Panc1 (cell line): ENCODE data around the gene ISY1. TPM values are rescaled to one million over a fixed set of nuclear protein-coding genes. Genes with fewer than 3 reads are reported as not detected.
A peak's percentile ranks its signal among the peaks of the same experiment; 100 is the strongest.
"Not testable (repeated sequence)": the region's sequence is repeated elsewhere in the genome, so short reads cannot be mapped to it uniquely, and the experiment has no call there.

Source experiments
- ATAC-seq: fragments of 200-7000 bp; cut with Tn5 transposase; 2 replicates; pipeline ENCODE4 v1.9.1; 2020; ENCODE audit warnings: mild to moderate bottlenecking, moderate library complexity
- BruUV-seq: library from RNA; stranded (reverse); fragments of 400-500 nt; replicated peaks from 2 replicates; lab custom pipeline; 2021; lab: Mats Ljungman, UMichigan
- CTCF ChIA-PET: fragments of 300-600 bp; sonication (Branson Sonifier 250); formaldehyde crosslinking; loops from one replicate; lab custom pipeline; 2022; ENCODE audit warnings: antibody characterized with exemption; lab: Charles Lee
- POLR2A ChIA-PET: fragments of 300-600 bp; sonication (Branson Sonifier 250); formaldehyde crosslinking; loops from one replicate; lab custom pipeline; 2022; ENCODE audit warnings: antibody characterized with exemption; lab: Charles Lee
- DNase-seq: peaks from one replicate; pipeline ENCODE4 v3.0.0-alpha.2; 2010; ENCODE audit warnings: low read depth, low spot score
- H3K27ac ChIP-seq: 2 replicates; pipeline ENCODE4 v1.5.1; 2011; ENCODE audit warnings: mild to moderate bottlenecking, low read length, inconsistent platforms
- H3K27me3 ChIP-seq: fragments of 200-500 bp; sonication (Bioruptor generic); 2 replicates; pipeline ENCODE4 v1.6.0; 2014; ENCODE audit warnings: low read length, inconsistent platforms; ENCODE audit not compliant: control insufficient read depth, insufficient read depth
- H3K36me3 ChIP-seq: fragments of 200-500 bp; sonication (Bioruptor generic); 2 replicates; pipeline ENCODE4 v1.5.1; 2014; ENCODE audit warnings: inconsistent platforms, mild to moderate bottlenecking, low read length, moderate library complexity; ENCODE audit not compliant: control insufficient read depth, insufficient read depth
- H3K4me1 ChIP-seq: 2 replicates; pipeline ENCODE4 v1.5.1; 2011; ENCODE audit warnings: inconsistent platforms, mild to moderate bottlenecking, low read length, moderate library complexity; ENCODE audit not compliant: control insufficient read depth, insufficient read depth
- H3K4me3 ChIP-seq, 2 experiments: 2 replicates each; pipeline ENCODE4 v1.5.1; 2011 to 2012; ENCODE audit warnings: low read depth in 2 of 2, low read length in 2 of 2, mild to moderate bottlenecking in 2 of 2, inconsistent platforms in 1 of 2, moderate library complexity in 1 of 2
- H3K9me3 ChIP-seq: fragments of 200-500 bp; sonication (Bioruptor generic); 2 replicates; pipeline ENCODE4 v1.5.1; 2014; ENCODE audit warnings: low read depth, mild to moderate bottlenecking, inconsistent platforms, low read length, moderate library complexity; ENCODE audit not compliant: control insufficient read depth, insufficient read depth
- POLR2AphosphoS5 ChIP-seq: IDR thresholded peaks from 2 replicates; pipeline ENCODE4 v1.6.1; 2012; ENCODE audit warnings: mild to moderate bottlenecking, low read depth, low read length, moderate library complexity
- REST ChIP-seq, 2 experiments: IDR thresholded peaks; 2 replicates each; pipeline ENCODE4 v1.6.1; 2011 to 2012; ENCODE audit warnings: low read depth in 2 of 2, control low read depth in 1 of 2, low read length in 1 of 2, mild to moderate bottlenecking in 1 of 2, moderate library complexity in 1 of 2; ENCODE audit not compliant: insufficient read depth in 1 of 2
- SIN3A ChIP-seq: IDR thresholded peaks from 2 replicates; pipeline ENCODE4 v1.6.1; 2012; ENCODE audit warnings: low read depth, mild to moderate bottlenecking, low read length, moderate library complexity, borderline replicate concordance; ENCODE audit not compliant: insufficient read depth
- TCF7L2 ChIP-seq: IDR thresholded peaks from 2 replicates; pipeline ENCODE4 v1.6.1; 2011; ENCODE audit warnings: mild to moderate bottlenecking, low read depth, low read length, inconsistent platforms
- in situ Hi-C: cut with HindIII; loops from 2 replicates; pipeline ENCODE4 v1.10.0; 2016; ENCODE audit warnings: low sequenced_read_pairs, low pct_unique_long_range_greater_than_20kb
- intact Hi-C: fragments of 100-400 bp; cut with micrococcal nuclease; formaldehyde crosslinking; loops from one replicate; pipeline ENCODE4 v1.10.0; 2022; ENCODE audit not compliant: unreplicated experiment
- total RNA-seq: library from RNA; stranded (reverse); gene quantifications from one replicate; pipeline ENCODE4 v1.2.1, GENCODE V29; 2021; ENCODE audit not compliant: unreplicated experiment
- TF ChIP-seq, protein P1 (sequence below): fragments of 450-650 bp; IDR thresholded peaks from 2 replicates; pipeline ENCODE4 v1.5.1; 2017; ENCODE audit warnings: mild to moderate bottlenecking

Gene ISY1
- total RNA-seq, 1 experiment from 2014 or later: 45.7 TPM

DNA sequence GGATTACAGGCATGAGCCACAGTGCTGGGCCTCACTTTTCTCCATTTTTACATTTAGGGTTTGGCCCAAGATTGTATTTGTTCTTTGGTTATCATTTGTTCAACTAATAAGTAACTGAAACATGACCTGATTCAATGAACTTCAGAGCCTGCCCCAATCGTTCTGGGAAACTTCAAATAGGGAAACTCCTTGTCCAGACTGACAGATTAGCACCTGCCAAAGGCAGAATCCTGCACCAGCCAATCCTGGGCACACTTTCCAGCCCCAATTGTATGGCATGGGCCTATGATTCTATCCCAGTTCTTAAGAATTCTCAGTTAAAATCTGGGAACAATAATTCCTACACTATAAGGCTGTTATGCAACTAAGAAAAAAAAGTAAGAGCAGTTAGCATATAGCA is 21.0 kb downstream of the ISY1 start:
- ATAC-seq (no peak), DNase-seq (no peak)
- TF ChIP-seq TCF7L2 (no peak), POLR2AphosphoS5 (no peak), REST (IDR thresholded peaks at IDR 0.05; ENCODE audit: insufficient read depth in 1 of 2, low read depth in 2 of 2, low read length in 1 of 2) (no peak)
- TSS peak; percentile 61 for BruUV-seq
- Histone ChIP-seq H3K9me3 (no peaks in the 10 kb centered on the region), H3K27ac (no peak overlapping the region), H3K36me3 (peaks cover 3% of the 10 kb centered on the region), H3K4me3 (no peak overlapping the region), H3K4me1 (no peaks in the 10 kb centered on the region), H3K27me3 (no peaks in the 10 kb centered on the region)
- ChIA-PET POLR2A (no interaction called here), CTCF (no interaction called here)
- in situ Hi-C loops (no loop called here), intact Hi-C loops (no loop called here)

GRCh38 chr3:129136275-129136674 is 24.6 kb downstream of the ISY1 start:
- POLR2A ChIA-PET: interaction anchor here (0.7 kb wide), 2 partner anchors 94 to 110 kb away, joined by 4 to 5 read pairs; no protein-coding TSS in a partner anchor

DNA sequence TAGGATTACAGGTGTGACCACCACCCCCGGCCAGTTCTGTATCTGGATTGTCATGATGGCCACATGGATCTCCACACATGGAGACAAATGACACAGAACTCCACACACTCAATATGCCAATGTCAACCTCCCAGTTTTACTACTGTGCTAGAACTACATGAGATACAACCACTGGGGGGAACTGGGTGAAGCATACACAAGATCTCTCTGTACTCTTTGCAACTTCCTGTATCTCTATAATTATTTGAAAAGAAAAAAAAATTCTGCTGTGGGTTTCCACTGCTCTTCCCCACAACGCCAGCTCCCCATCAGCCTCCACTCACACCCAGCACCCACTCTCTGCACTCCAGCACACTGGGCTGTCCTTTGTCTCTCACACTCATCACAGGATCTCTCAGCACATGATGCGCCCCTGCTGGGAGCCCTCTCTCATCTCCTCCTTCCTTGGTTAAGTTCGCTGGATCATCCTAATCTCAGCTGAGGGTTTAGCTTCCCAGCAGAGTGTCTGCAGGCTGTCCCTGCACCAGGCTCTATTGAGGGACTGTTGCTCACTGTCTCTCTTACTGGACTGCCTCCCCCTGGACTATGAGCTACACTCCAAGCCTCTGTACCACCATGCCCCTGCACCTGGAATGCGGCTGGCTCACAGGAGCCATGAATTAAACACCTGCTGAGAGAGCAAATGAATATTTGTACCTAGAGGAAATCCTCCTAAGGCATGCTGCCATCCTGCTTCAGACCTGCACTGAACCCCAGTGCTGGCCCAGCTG is 28.6 kb downstream of the ISY1 start:
- POLR2A ChIA-PET: interaction anchor here (1.0 kb wide), 1 partner anchor 12 kb away, joined by 3 read pairs; no protein-coding TSS in a partner anchor
- in situ Hi-C loops (no loop called here), intact Hi-C loops (no loop called here)
- no peak overlapping the region for H3K4me3 ChIP-seq
- BruUV-seq: no TSS peak
- ATAC-seq (0 out of 2 replicates have a peak, but pooled peaks have one; percentile 21), DNase-seq (no peak)
- H3K36me3 ChIP-seq: peaks cover 11% of the 10 kb centered on the region
- H3K4me1 ChIP-seq: no peaks in the 10 kb centered on the region
- H3K9me3 ChIP-seq: no peaks in the 10 kb centered on the region
- no peak for TF ChIP-seq POLR2AphosphoS5
- no peak for TF ChIP-seq REST (IDR thresholded peaks at IDR 0.05; ENCODE audit: insufficient read depth in 1 of 2, low read depth in 2 of 2, low read length in 1 of 2)
- TF ChIP-seq TCF7L2: no peak
- TF ChIP-seq, protein P1, sequence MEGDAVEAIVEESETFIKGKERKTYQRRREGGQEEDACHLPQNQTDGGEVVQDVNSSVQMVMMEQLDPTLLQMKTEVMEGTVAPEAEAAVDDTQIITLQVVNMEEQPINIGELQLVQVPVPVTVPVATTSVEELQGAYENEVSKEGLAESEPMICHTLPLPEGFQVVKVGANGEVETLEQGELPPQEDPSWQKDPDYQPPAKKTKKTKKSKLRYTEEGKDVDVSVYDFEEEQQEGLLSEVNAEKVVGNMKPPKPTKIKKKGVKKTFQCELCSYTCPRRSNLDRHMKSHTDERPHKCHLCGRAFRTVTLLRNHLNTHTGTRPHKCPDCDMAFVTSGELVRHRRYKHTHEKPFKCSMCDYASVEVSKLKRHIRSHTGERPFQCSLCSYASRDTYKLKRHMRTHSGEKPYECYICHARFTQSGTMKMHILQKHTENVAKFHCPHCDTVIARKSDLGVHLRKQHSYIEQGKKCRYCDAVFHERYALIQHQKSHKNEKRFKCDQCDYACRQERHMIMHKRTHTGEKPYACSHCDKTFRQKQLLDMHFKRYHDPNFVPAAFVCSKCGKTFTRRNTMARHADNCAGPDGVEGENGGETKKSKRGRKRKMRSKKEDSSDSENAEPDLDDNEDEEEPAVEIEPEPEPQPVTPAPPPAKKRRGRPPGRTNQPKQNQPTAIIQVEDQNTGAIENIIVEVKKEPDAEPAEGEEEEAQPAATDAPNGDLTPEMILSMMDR: no peak
- TF ChIP-seq SIN3A: no peak
- CTCF ChIA-PET: interaction anchor here (0.5 to 1.0 kb wide), 2 partner anchors 162 to 483 kb away, joined by 3 to 6 read pairs; no protein-coding TSS in a partner anchor
- no peak overlapping the region for H3K27ac ChIP-seq
- no peaks in the 10 kb centered on the region for H3K27me3 ChIP-seq

More at GRCh38 chr3:129136275-129136674, 24.6 kb downstream of the ISY1 start:
- H3K4me3 ChIP-seq, H3K27ac ChIP-seq, H3K4me1 ChIP-seq, intact Hi-C loops, ATAC-seq, DNase-seq, H3K27me3 ChIP-seq, H3K9me3 ChIP-seq, CTCF ChIA-PET, in situ Hi-C loops, BruUV-seq: not testable (repeated sequence)
- H3K36me3 ChIP-seq: peaks cover 14% of the 10 kb centered on the region
